ENCODE measurements around the gene AP5S1. TPM values are rescaled to one million over a fixed set of nuclear protein-coding genes. Genes with fewer than 3 reads are reported as not detected.

The AP5S1 gene
- total and polyA plus RNA-seq, 2 of the 13 experiments (the other 11 are each of a cell fraction or from before 2014, with no cell fraction given), result 7.9 to 23.2 TPM

DNA sequence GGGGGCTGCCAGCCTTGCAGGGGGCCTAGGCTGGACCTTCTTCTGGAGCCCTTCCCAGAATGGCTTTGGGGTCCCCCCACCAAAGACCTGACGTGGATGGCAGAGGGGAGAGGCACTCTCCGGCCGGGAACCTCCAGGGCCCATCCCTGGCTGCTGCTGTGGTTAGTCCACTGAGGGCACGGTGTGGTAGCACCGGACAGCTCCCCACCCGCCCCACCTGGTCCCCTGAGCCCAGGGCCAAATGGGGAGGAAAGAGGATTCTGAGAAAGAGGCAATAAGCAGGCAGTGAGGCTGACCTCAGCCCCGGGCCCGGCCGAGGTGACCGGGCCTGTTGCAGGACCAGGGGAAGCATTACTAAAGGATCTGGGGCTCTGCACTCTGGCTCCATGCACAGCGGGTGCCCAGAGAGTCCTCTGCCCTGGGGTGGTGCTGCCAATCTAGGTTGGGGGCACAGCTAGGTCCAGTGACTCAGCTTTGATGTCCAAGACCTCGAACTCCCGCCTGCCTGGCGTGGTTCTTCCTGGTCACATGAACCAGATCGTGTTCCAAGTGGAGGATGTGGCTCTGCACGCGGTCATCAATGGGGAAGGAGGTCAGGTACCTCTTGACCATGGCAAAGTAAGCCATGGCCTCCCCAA is 36.0 kb upstream of the AP5S1 start:
- H3K4me2 ChIP-seq (ENCODE audit: low read depth, low read length), result peak overlapping the region; percentile 94
- no peaks in the 10 kb centered on the region for H3K36me3 ChIP-seq (replicated peaks in 1 of 2; ENCODE audit: control insufficient read depth in 1 of 2, insufficient read depth in 2 of 2, low read length in 2 of 2)
- WGBS (ENCODE audit: low lambda C conversion rate), result 95% methylated on average over 11 of the region's 17 CpGs
- peaks cover 5% of the 10 kb centered on the region; the same call in 1 of the 2 replicates for H4K20me1 ChIP-seq (ENCODE audit: insufficient read depth, low read length)
- ATAC-seq (no peak), FAIRE-seq (no peak), DNase-seq (ENCODE audit: low spot score) (no peak)
- ChIA-PET POLR2A (interaction anchor here (7.6 to 10.4 kb wide), 2 partner anchors 16 to 35 kb away, joined by 74 to 134 read pairs; partner anchors contain the start of genes ADISSP and AP5S1), CTCF (ENCODE audit: low intra/inter-chr PET ratio, low total read pairs) (no interaction called here)
- peaks cover 81% of the 10 kb centered on the region for H3K4me1 ChIP-seq (ENCODE audit: insufficient read depth, low read length)
- H3K4me3 ChIP-seq (replicated peaks in 1 of 3; ENCODE audit: insufficient read depth in 1 of 3, low read depth in 2 of 3, low read length in 3 of 3), result no peak overlapping the region
- in situ Hi-C loops (cut with HindIII; ENCODE audit: extremely low pct_ligation_motif_present, low pct_unique_long_range_greater_than_20kb), result loop anchor here (5.0 kb wide), 1 partner anchor 33 kb away; no protein-coding TSS in a partner anchor
- no peak overlapping the region for H3K27ac ChIP-seq (ENCODE audit: extremely low read length, insufficient read depth, low read length)
- no peaks in the 10 kb centered on the region for H3K9me3 ChIP-seq (ENCODE audit: low read length)
- H3K79me2 ChIP-seq (ENCODE audit: insufficient read depth, low read length), result peaks cover 9% of the 10 kb centered on the region
- H2AFZ ChIP-seq (ENCODE audit: low read length), result no peak overlapping the region
- peaks cover 0 to 23% of the 10 kb centered on the region in 2 experiments; a peak in 4 of 5 replicates for H3K27me3 ChIP-seq (ENCODE audit: control insufficient read depth in 1 of 2, insufficient read depth in 2 of 2, low read length in 2 of 2)
- no peak overlapping the region for H3K9ac ChIP-seq (ENCODE audit: insufficient read depth, low read depth, low read length)
- intact Hi-C loops (cut with micrococcal nuclease; ENCODE audit: unreplicated experiment), result loop anchor here (5.0 kb wide), 1 partner anchor 308 kb away; no protein-coding TSS in a partner anchor
- TSS peak; percentile 90 for BruUV-seq (replicated peaks)
- peak; percentile 87 for TF ChIP-seq AGO2 (optimal IDR thresholded peaks at IDR 0.05; ENCODE audit: low read depth, low read length)
- TF ChIP-seq NRL (CRISPR knock-in tag; IDR thresholded peaks at IDR 0.05; ENCODE audit: borderline replicate concordance), result 0 out of 2 replicates have a peak, but pooled peaks have one; percentile 63
- TF ChIP-seq NPAS2 (CRISPR knock-in tag; IDR thresholded peaks at IDR 0.05; ENCODE audit: borderline replicate concordance), result no peak
- peak; percentile 2; the same call in 1 of the 2 replicates for TF ChIP-seq ZNF160 (CRISPR knock-in tag; IDR thresholded peaks at IDR 0.05)
- peak; percentile 29; the same call in 1 of the 2 replicates for TF ChIP-seq BORCS8-MEF2B (CRISPR knock-in tag; IDR thresholded peaks at IDR 0.05)
- peak; percentile 86; the same call in 1 of the 2 replicates for TF ChIP-seq HNRNPL (IDR thresholded peaks at IDR 0.05; ENCODE audit: low read depth, low read length)
- TF ChIP-seq, protein P1, sequence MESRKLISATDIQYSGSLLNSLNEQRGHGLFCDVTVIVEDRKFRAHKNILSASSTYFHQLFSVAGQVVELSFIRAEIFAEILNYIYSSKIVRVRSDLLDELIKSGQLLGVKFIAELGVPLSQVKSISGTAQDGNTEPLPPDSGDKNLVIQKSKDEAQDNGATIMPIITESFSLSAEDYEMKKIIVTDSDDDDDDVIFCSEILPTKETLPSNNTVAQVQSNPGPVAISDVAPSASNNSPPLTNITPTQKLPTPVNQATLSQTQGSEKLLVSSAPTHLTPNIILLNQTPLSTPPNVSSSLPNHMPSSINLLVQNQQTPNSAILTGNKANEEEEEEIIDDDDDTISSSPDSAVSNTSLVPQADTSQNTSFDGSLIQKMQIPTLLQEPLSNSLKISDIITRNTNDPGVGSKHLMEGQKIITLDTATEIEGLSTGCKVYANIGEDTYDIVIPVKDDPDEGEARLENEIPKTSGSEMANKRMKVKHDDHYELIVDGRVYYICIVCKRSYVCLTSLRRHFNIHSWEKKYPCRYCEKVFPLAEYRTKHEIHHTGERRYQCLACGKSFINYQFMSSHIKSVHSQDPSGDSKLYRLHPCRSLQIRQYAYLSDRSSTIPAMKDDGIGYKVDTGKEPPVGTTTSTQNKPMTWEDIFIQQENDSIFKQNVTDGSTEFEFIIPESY (CRISPR knock-in tag; IDR thresholded peaks at IDR 0.05), result peak; percentile 79
- TF ChIP-seq RBM22 (optimal IDR thresholded peaks at IDR 0.05; ENCODE audit: low read length), result peak; percentile 27
- no peak for TF ChIP-seq KDM5B (CRISPR knock-in tag; IDR thresholded peaks at IDR 0.05; ENCODE audit: borderline replicate concordance)
- TF ChIP-seq ISX (CRISPR knock-in tag; conservative IDR thresholded peaks at IDR 0.05), result no peak
- TF ChIP-seq ZBTB7A (CRISPR knock-in tag; IDR thresholded peaks at IDR 0.05), result 0 out of 2 replicates have a peak, but pooled peaks have one; percentile 7
- 0 out of 2 replicates have a peak, but pooled peaks have one; percentile 23 for TF ChIP-seq ZNF788 (CRISPR knock-in tag; IDR thresholded peaks at IDR 0.05; ENCODE audit: borderline replicate concordance)
- TF ChIP-seq RBFOX2 (IDR thresholded peaks at IDR 0.05; ENCODE audit: low read depth, low read length), result peak; percentile 43; the same call in 1 of the 2 replicates
- TF ChIP-seq, protein P2, sequence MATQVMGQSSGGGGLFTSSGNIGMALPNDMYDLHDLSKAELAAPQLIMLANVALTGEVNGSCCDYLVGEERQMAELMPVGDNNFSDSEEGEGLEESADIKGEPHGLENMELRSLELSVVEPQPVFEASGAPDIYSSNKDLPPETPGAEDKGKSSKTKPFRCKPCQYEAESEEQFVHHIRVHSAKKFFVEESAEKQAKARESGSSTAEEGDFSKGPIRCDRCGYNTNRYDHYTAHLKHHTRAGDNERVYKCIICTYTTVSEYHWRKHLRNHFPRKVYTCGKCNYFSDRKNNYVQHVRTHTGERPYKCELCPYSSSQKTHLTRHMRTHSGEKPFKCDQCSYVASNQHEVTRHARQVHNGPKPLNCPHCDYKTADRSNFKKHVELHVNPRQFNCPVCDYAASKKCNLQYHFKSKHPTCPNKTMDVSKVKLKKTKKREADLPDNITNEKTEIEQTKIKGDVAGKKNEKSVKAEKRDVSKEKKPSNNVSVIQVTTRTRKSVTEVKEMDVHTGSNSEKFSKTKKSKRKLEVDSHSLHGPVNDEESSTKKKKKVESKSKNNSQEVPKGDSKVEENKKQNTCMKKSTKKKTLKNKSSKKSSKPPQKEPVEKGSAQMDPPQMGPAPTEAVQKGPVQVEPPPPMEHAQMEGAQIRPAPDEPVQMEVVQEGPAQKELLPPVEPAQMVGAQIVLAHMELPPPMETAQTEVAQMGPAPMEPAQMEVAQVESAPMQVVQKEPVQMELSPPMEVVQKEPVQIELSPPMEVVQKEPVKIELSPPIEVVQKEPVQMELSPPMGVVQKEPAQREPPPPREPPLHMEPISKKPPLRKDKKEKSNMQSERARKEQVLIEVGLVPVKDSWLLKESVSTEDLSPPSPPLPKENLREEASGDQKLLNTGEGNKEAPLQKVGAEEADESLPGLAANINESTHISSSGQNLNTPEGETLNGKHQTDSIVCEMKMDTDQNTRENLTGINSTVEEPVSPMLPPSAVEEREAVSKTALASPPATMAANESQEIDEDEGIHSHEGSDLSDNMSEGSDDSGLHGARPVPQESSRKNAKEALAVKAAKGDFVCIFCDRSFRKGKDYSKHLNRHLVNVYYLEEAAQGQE (IDR thresholded peaks at IDR 0.05; ENCODE audit: borderline replicate concordance in 1 of 2, low read depth in 1 of 2, low read length in 2 of 2), result peak in 1 of 2 experiments; percentile 78
- 0 out of 2 replicates have a peak, but pooled peaks have one; percentile 66 for TF ChIP-seq ZC3H13 (CRISPR knock-in tag; IDR thresholded peaks at IDR 0.05)
- TF ChIP-seq TEAD3 (CRISPR knock-in tag; optimal IDR thresholded peaks at IDR 0.05; ENCODE audit: borderline replicate concordance), result peak; percentile 22
- 0 out of 2 replicates have a peak, but pooled peaks have one; percentile 49 for TF ChIP-seq SRY (CRISPR knock-in tag; IDR thresholded peaks at IDR 0.05)
- TF ChIP-seq, protein P3, sequence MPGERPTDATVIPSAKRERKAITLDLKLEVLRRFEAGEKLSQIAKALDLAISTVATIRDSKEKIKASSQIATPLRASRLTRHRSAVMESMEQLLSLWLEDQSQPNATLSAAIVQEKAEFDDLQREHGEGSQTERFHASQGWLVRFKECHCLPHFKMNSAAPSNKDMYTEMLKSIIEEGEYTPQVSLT (CRISPR knock-in tag; IDR thresholded peaks at IDR 0.05; ENCODE audit: borderline replicate concordance, low read depth), result no peak

Data from HepG2 (cell line).